BLaER1 treated with 17β-estradiol and CSF1 and Interleukin-3, amounts not matched to agents 10 nM and 100 nM (cell line): ENCODE measurements around the gene ZBTB43.

Experiments
- H3K27ac ChIP-seq, 11 experiments: shearing (Covaris generic); formaldehyde crosslinking; 2 replicates each; pipeline ENCODE4 v1.8.1; 2022
- H3K27me3 ChIP-seq, 11 experiments: shearing (Covaris generic); formaldehyde crosslinking; 2 replicates each; pipeline ENCODE4 v1.8.1; 2022
- H3K36me3 ChIP-seq, 11 experiments: shearing (Covaris generic); formaldehyde crosslinking; 2 replicates each; pipeline ENCODE4 v1.8.1; 2022
- H3K4me1 ChIP-seq, 10 experiments: shearing (Covaris generic); formaldehyde crosslinking; 2 replicates each; pipeline ENCODE4 v1.8.1; 2022
- H3K4me2 ChIP-seq, 11 experiments: shearing (Covaris generic); formaldehyde crosslinking; 2 replicates each; pipeline ENCODE4 v1.8.1; 2022
- H3K4me3 ChIP-seq, 10 experiments: shearing (Covaris generic); formaldehyde crosslinking; 2 replicates each; pipeline ENCODE4 v1.8.1; 2022
- H3K9ac ChIP-seq, 11 experiments: shearing (Covaris generic); formaldehyde crosslinking; 2 replicates each; pipeline ENCODE4 v1.8.1; 2022
- H3K9me3 ChIP-seq, 11 experiments: shearing (Covaris generic); formaldehyde crosslinking; replicated peaks in 1 of 11; 2 replicates each; pipeline ENCODE4 v1.8.1; 2022
- H4K20me1 ChIP-seq, 11 experiments: shearing (Covaris generic); formaldehyde crosslinking; 2 replicates each; pipeline ENCODE4 v1.8.1; 2022
- Cebpa-rat ChIP-seq, 11 experiments: shearing (Covaris generic); IDR thresholded peaks; 2 replicates each; pipeline ENCODE4 v1.8.1; 2022

The ZBTB43 gene

DNA sequence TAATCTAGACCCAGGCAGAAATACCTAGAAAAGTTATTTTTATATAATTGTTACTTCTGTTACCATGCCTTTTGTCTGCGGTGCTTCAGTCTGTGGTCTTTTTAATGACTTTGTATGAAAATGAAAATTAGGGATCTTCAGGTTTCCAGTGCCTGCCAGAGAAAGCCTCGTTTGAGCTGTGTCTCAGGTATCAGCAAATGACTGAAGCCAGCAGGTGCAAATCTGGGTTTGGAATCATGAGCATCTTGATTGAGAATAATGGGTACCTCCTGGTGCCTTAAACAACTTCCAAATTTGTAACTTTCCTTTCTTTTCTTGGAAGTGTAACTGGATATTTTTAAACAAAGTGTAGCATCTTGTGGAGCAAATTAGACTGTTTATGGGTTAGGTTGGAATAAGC lies 59.9 kb downstream of the ZBTB43 start:
- H3K4me1 ChIP-seq: peaks cover 30 to 67% (median 42%) of the 10 kb centered on the region in 10 experiments
- no peak overlapping the region for H3K9ac ChIP-seq
- no peak overlapping the region for H3K27ac ChIP-seq
- H3K36me3 ChIP-seq: peaks cover 52 to 66% (median 58%) of the 10 kb centered on the region in 11 experiments
- no peaks in the 10 kb centered on the region for H3K9me3 ChIP-seq
- no peak overlapping the region for H3K4me3 ChIP-seq
- no peak for TF ChIP-seq Cebpa-rat (IDR thresholded peaks at IDR 0.05)
- H3K4me2 ChIP-seq: peak overlapping the region in 2 of 11 experiments; percentile 22 to 49; a peak in 3 of 22 replicates
- H4K20me1 ChIP-seq: peaks cover 26 to 83% (median 66%) of the 10 kb centered on the region in 11 experiments; a peak in 20 of 22 replicates
- no peaks in the 10 kb centered on the region for H3K27me3 ChIP-seq

DNA sequence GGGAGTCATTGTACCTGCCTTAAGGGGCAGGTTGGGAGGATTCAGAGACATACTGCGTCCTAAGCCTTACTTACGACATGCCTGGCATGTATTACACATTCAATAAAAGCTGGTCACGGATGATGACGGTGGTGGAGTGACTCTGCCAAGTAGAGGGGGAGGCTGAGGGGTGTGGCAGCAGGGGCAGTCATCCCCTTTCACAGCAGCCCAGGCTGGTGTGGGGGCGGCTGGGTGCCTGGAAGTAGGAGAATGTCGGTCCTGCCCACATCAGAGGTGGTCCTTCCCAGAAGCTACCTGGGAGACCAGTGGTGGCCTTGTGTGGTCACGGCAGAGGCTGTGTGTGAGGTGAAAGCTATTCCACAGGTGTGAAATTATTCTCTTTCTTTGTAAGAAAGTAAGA lies 64.5 kb downstream of the ZBTB43 start:
- peaks cover 41 to 100% (median 86%) of the 10 kb centered on the region in 11 experiments; a peak in 21 of 22 replicates for H4K20me1 ChIP-seq

DNA sequence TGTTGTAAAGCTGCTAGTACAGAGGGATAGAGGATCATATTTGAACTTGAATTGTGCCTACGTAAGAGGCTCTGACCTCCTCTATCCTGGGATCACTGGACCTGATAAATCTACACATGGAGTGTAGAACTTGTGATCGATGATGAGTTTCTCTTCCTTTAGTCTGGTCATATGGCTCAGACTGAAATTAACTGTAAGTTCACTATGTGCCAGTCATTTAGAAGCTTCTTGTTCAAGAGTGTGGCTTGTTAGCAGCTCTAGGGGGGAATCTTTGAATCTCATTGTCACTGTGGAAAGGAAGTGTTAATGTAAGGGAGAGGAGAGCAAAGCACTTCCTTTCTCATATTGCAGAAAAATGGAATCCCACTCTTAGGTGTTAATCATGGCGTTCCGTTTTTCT lies 67.7 kb downstream of the ZBTB43 start:
- Histone ChIP-seq H3K4me1 (peaks cover 17 to 61% (median 29%) of the 10 kb centered on the region in 10 experiments), H3K27ac (peak overlapping the region in 1 of 11 experiments; percentile 11; a peak in 1 of 22 replicates), H3K27me3 (no peaks in the 10 kb centered on the region), H3K4me3 (no peak overlapping the region), H3K9ac (no peak overlapping the region), H3K9me3 (no peaks in the 10 kb centered on the region), H3K4me2 (peak overlapping the region in 2 of 11 experiments; percentile 7 to 8; a peak in 1 of 22 replicates), H3K36me3 (peaks cover 17 to 58% (median 27%) of the 10 kb centered on the region in 11 experiments), H4K20me1 (peaks cover 52 to 99% (median 84%) of the 10 kb centered on the region in 11 experiments)
- TF ChIP-seq Cebpa-rat (IDR thresholded peaks at IDR 0.05): no peak

More for the DNA sequence above, 64.5 kb downstream of the ZBTB43 start:
- H3K4me1 ChIP-seq: peaks cover 17 to 69% (median 29%) of the 10 kb centered on the region in 10 experiments
- H3K4me3 ChIP-seq: no peak overlapping the region
- no peak for TF ChIP-seq Cebpa-rat (IDR thresholded peaks at IDR 0.05)
- H3K4me2 ChIP-seq: no peak overlapping the region
- H3K9me3 ChIP-seq: no peaks in the 10 kb centered on the region
- no peaks in the 10 kb centered on the region for H3K27me3 ChIP-seq
- no peak overlapping the region for H3K27ac ChIP-seq
- H3K36me3 ChIP-seq: peaks cover 42 to 84% (median 55%) of the 10 kb centered on the region in 11 experiments
- H3K9ac ChIP-seq: no peak overlapping the region

DNA sequence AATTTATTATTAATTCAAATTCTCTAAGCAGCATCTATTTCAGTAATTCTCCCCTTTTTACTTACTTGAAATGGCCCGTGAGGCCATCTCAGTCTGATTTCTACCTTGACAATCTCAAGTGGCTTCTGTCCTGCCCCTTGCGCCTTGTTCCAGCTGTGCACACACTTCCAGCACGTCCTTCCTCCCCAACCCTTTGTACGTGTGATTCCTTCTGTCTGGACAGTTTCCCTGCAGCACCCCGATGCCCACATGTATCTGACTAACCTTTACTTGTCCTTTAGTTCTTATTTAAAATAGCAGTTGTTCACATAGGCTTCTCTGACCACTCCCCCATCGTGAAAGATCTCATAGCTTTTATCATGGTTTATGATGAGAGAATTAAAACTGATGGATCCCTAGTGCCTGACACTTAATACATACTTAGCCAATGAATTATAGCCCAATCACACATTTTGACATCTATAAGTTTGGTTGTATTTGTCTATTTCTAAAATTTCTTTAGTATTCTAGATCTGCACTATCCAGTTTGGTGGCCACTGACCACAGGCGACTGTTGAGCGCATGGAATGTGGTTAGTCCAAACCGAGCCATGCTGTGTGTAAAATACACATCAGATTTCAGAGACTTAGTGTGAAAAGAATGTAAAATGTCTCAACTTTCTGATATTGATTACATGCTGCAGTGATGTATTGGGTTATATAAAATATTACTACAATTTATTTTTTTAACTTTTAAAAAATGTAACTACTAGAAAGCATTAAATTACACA lies 69.9 kb downstream of the ZBTB43 start:
- peak overlapping the region in 1 of 11 experiments; percentile 38; a peak in 1 of 22 replicates for H3K9ac ChIP-seq
- H3K4me3 ChIP-seq: no peak overlapping the region
- no peak overlapping the region for H3K4me2 ChIP-seq
- peaks cover 9 to 43% (median 17%) of the 10 kb centered on the region in 10 experiments; a peak in 19 of 20 replicates for H3K4me1 ChIP-seq
- no peaks in the 10 kb centered on the region for H3K27me3 ChIP-seq
- TF ChIP-seq Cebpa-rat (IDR thresholded peaks at IDR 0.05): no peak
- H3K9me3 ChIP-seq: no peaks in the 10 kb centered on the region
- H3K27ac ChIP-seq: no peak overlapping the region
- H3K36me3 ChIP-seq: peaks cover 21 to 58% (median 32%) of the 10 kb centered on the region in 11 experiments
- peaks cover 44 to 99% (median 83%) of the 10 kb centered on the region in 11 experiments for H4K20me1 ChIP-seq

DNA sequence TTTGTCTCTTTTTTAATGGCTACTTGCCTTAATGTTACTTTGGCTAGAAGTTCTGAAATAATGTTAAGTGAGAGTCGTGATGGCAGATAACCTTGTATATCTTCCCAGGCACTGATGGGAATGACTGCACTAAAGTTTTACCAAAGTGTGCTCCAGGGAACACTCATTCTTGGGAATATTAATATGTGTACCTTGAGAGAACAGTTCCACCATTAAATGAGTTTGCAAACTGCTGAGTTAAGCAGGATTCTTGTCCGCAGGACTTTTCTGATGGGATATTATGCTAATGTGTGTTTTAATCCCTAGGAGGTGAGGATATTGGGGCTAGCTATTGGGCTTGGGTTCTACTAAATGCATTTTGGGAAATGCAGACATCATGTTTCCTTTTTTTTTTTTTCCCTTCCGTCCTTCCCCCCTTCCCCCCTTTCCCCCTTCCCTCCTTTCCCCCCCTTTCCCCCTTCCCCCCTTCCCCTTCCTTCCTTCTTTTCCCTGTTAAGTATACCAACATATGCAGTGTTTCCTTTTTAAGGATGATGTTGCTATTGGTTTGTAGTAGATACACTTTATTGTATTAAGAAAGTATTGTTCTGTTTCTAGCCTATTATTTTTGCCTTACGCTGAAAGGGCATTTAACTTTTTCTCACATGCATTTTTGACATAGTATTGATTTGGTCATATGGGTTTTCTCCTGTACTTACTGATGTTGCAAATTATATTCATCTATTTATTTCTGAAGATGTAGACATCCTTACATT lies 71.1 kb downstream of the ZBTB43 start:
- Histone ChIP-seq H3K4me3 (no peak overlapping the region), H3K4me1 (peaks cover 0 to 36% (median 9%) of the 10 kb centered on the region in 10 experiments; a peak in 16 of 20 replicates), H3K9me3 (no peaks in the 10 kb centered on the region)

DNA sequence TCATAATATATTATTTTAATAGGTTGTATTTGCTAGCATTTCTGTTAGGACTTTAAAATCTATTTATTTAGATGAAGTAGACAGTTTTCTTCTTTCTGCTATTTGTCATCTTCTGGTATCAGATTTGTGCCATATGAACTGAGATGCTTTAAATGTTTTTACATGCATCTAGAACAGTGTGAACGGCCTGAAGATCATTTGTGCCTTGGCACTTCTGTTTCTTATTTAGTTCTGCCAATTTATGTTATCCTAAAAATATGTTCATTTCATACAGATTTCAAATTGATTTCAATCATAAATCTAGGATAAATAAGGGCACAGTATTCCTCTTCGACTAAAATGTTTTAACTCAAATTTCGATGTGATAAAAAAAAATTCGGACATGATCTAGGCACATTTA lies 71.7 kb downstream of the ZBTB43 start:
- H3K9me3 ChIP-seq: no peaks in the 10 kb centered on the region
- H3K27me3 ChIP-seq: no peaks in the 10 kb centered on the region
- H3K27ac ChIP-seq: no peak overlapping the region
- H3K9ac ChIP-seq: no peak overlapping the region
- H3K4me1 ChIP-seq: peaks cover 0 to 32% (median 8%) of the 10 kb centered on the region in 10 experiments; a peak in 12 of 20 replicates
- no peak for TF ChIP-seq Cebpa-rat (IDR thresholded peaks at IDR 0.05)
- H4K20me1 ChIP-seq: peaks cover 33 to 99% (median 84%) of the 10 kb centered on the region in 11 experiments
- H3K36me3 ChIP-seq: peaks cover 39 to 68% (median 48%) of the 10 kb centered on the region in 11 experiments
- H3K4me2 ChIP-seq: no peak overlapping the region
- H3K4me3 ChIP-seq: no peak overlapping the region

More for the DNA sequence above, 71.1 kb downstream of the ZBTB43 start:
- peaks cover 33 to 62% (median 44%) of the 10 kb centered on the region in 11 experiments for H3K36me3 ChIP-seq
- H4K20me1 ChIP-seq: peaks cover 34 to 99% (median 84%) of the 10 kb centered on the region in 11 experiments
- H3K4me2 ChIP-seq: no peak overlapping the region
- H3K27me3 ChIP-seq: no peaks in the 10 kb centered on the region
- H3K9ac ChIP-seq: no peak overlapping the region
- H3K27ac ChIP-seq: no peak overlapping the region
- TF ChIP-seq Cebpa-rat (IDR thresholded peaks at IDR 0.05): no peak

DNA sequence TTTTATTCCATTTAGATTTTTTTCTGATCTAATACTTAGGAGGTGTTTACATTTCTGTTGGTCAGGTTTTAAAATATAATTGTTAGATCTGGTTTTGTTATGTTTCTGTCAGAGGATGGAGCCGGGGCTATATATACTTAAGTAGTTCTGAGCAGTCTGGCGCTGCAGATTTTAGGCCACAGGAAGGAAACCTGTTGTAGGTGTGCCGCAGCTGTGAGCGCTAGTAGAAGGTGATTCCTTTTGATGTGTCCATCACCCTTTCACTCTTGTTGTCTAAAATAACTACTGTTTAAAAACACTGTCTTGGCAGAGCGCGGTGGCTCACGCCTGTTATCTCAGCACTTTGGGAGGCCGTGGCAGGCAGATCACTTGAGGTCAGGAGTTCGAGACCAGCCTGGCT lies 72.6 kb downstream of the ZBTB43 start:
- Histone ChIP-seq H3K9ac (no peak overlapping the region), H3K27me3 (no peaks in the 10 kb centered on the region), H4K20me1 (peaks cover 36 to 99% (median 84%) of the 10 kb centered on the region in 11 experiments), H3K4me3 (no peak overlapping the region), H3K27ac (no peak overlapping the region), H3K36me3 (peaks cover 48 to 72% (median 53%) of the 10 kb centered on the region in 11 experiments), H3K4me1 (peaks cover 0 to 23% (median 3%) of the 10 kb centered on the region in 10 experiments; a peak in 11 of 20 replicates), H3K9me3 (no peaks in the 10 kb centered on the region), H3K4me2 (no peak overlapping the region)
- TF ChIP-seq Cebpa-rat (IDR thresholded peaks at IDR 0.05): no peak

DNA sequence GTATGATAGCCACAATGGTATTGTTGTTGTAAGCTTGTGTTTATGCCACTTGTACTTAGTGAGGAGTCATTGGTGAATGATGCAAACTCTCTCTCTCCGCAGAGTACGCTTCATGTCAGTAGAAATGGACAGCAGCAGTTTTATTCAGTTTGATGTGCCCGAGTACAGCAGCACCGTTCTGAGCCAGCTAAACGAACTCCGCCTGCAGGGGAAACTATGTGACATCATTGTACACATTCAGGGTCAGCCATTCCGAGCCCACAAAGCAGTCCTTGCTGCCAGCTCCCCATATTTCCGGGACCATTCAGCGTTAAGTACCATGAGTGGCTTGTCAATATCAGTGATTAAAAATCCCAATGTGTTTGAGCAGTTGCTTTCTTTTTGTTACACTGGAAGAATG lies 74.4 kb downstream of the ZBTB43 start:
- H3K36me3 ChIP-seq: peaks cover 57 to 75% (median 67%) of the 10 kb centered on the region in 11 experiments

More for the DNA sequence above, 74.4 kb downstream of the ZBTB43 start:
- Histone ChIP-seq H3K9me3 (no peaks in the 10 kb centered on the region), H3K9ac (no peak overlapping the region), H3K4me2 (no peak overlapping the region), H4K20me1 (peaks cover 44 to 99% (median 84%) of the 10 kb centered on the region in 11 experiments), H3K4me1 (peaks cover 0 to 15% (median 0%) of the 10 kb centered on the region in 10 experiments; a peak in 8 of 20 replicates), H3K4me3 (no peak overlapping the region), H3K27me3 (no peaks in the 10 kb centered on the region), H3K27ac (no peak overlapping the region)
- TF ChIP-seq Cebpa-rat (IDR thresholded peaks at IDR 0.05): no peak
